TTC549 (cell line): ENCODE results near the gene DNAJC15.

Experiments
- FAIRE-seq: peaks from 2 replicates; lab custom pipeline; 2012; peaks lifted over from hg19 to GRCh38; lab: Jason Lieb, UNC

The DNAJC15 gene

GRCh38 chr13:43157796-43158195 lies 134.4 kb downstream of the DNAJC15 start:
- no peak for FAIRE-seq

GRCh38 chr13:43158516-43158915 lies 135.1 kb downstream of the DNAJC15 start:
- FAIRE-seq: no peak

GRCh38 chr13:43159026-43159461 lies 135.7 kb downstream of the DNAJC15 start:
- no peak for FAIRE-seq
